ENCODE measurements around the gene GPR68.
"Not testable (repeated sequence)": the region's sequence is repeated elsewhere in the genome, so short reads cannot be mapped to it uniquely, and the experiment has no call there.

Gene GPR68

DNA sequence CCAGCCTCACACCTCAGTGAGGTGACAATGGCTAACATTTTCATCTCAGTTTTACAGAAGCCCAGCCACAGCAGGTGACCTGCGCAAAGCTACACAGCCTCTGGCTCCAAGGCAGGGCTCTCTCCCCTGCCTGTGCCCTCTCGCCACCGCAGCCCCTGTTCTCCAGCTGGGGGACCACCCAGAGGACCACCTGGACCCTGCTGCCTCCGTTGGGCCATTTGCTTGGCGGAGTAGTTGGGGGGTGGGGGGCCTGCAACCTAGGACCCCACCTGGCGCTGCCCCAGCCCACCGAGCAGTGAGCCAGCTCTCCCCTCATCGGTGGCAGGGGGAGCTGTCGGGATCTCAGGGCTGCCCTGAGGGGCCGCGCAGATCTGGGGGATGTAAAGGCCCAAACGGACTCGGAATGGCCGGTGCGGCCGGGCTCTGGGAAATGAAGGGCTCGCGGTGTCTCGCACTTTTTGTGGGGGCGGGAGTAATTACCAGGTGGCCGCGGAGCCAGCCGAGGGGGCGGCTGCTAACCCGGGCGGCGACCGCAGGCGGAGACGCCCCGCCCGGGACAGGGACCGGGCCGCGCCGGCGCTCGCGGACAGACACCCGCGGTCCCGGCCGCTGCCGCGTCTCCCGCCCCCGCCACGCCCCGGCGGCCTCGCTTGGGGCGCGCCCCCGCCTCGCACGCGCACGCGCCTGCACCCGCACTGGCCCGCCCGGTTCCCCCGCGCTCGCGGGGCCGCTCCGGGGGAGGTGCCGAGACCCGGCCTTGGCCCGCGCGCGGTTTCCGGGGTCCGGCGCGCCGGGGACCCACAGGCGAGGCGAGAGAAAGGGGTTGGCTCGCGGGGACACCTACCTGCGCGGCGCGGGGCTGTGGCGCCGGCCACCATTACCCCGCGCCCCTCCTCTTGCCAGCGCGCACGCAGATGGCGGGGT, 8.6 kb upstream of the GPR68 start:
- DNase-seq = peak; percentile 68

DNA sequence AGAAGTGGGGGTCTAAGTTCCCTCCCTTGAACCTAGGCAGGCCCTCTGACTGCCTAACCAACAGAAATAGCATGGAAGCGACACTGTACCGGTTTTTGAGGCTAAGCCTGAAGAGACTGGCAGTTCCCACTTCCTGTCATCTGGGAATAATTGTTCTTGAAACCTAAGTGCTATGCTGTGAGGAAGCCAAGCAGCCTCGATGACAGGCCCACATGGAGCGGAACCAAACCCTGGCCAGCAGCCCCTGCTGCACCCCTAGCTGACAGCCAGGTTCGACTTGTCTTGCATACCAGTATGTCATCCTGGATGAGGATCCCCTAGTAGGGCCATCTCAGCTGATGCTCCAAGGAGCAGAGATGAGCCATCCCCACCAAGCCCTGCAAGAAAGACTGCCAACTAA, 6.4 kb upstream of the GPR68 start:
- no peak for DNase-seq

DNA sequence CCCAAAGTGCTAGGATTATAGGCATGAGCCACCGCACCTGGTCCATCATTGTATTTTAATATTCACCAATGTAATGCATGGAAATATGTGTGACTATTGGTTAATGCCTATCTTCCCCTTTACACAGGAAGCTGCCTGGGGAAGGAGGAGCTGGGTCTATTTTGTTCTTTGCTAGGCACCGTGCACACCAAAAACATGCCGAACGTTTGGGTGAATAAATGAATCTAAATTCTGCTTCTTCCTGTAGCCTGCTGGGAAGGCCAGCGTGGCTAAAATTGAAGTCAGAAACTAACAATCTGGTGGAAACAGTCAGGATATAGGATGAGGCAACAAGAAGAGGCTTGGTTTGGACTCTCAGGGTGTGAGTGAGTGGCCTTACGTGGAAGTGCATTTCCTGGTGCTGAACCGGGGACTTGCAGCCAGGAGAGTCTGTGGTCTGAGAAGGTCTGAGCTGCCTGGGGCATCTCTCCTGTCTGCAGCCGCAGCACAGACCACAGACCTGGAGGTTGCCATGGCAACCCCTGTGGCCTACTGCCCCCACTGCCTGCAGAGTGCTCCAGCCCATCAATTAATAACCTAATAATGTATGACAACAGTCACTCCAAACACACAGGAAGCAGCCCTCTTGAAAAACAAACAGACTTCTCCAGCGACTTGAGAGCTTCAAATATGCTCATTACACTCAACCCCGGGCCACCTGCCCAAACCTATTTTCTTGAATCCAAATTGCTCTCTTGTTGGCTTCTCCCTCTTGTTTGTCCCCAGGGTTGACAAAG, 5.5 kb upstream of the GPR68 start:
- peak; percentile 72 for DNase-seq

DNA sequence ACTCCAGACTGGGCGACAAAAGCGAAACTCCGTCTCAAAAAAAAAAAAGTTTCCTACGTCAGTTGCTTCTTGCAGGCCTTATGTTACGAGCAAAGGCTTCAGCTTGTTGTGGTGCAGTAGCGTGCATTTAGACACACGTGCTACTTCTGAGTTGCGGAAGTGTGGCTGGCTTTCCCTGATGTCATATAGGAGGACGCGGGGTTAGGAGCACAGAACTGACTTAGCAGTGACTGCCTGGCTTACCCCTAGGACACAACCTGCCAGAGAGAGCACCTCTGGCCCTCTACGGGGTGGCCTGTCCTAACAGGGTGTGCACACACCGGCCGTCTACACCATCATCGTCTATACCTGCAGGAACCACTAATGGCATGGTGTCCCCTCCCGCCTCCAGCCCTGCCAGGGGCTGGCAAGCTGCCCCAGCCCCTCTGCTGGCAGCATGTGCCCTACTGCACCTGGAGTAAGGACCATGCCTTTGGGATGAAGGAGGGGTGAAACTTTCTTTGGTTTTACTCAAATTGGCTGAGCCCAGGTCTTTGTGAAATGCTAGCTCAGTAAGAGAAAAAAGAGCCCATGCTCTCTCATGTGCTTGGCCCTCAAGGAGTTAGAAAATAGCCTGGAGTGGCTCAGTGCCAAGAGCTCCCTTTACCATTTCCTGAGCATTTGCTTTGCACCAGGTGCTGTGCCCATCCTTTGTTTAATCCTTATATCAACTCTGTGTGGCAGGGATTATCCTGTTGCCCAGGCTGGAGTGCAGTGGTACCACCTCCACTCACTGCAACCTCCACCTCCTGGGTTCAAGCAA, 1.7 kb upstream of the GPR68 start:
- peak; percentile 88 for DNase-seq

DNA sequence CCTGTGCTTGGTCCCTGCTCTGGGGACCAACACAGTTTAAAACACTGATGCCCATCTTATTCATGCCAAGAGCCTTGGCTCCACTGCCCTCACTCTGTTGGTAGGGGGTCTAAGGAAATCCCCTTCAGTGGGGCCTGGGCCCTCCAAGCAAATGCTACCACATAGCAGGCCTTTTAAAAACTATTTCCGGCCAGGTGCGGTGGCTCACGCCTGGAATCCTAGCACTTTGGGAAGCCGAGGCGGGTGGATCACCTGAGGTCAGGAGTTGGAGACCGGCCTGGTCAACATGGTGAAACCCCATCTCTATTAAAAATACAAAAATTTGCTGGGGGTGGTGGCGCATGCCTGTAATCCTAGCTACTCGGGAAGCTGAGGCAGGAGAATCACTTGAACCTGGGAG, 1.1 kb upstream of the GPR68 start:
- DNase-seq = not testable (repeated sequence)

DNA sequence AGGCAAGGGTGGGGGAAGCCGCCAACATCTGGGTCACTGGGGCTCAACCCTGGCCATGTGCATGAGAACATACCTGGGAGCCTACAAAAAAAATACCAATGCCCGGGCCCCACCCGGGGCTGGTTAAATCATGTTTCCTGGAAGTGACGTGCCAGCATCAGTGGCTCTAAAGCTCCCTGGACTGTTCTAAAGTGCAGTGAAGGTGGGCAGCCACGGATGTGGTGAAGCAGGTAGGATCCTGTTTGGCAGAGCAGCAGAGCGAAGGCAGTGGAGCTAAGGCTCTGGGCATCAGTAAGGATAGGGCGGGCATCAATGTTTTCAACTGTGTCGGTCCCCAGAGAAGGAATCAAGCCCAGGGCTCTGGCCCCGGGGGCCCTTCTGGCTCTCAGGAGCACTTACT, 525 bp upstream of the GPR68 start:
- DNase-seq = peak; percentile 87

DNA sequence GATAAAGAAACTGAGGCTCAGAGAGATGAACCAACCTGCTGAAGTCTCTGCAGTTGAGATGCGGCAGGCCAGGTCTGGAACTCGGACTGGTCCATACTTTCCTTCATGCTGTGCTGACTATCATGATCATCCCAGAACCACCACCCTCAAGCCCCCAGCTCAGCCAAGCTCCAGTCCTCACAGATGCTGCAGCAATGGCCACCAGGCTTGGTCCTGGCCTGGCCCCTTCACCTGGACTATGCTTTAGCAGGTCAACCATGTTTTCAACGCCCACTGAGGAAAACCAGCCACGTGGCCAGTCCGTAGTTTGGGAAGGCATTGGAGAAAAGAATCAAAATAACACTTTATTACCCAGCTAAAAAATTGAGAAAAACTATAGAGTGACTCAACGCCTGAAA, 1.4 kb downstream of the GPR68 start:
- DNase-seq = no peak

DNA sequence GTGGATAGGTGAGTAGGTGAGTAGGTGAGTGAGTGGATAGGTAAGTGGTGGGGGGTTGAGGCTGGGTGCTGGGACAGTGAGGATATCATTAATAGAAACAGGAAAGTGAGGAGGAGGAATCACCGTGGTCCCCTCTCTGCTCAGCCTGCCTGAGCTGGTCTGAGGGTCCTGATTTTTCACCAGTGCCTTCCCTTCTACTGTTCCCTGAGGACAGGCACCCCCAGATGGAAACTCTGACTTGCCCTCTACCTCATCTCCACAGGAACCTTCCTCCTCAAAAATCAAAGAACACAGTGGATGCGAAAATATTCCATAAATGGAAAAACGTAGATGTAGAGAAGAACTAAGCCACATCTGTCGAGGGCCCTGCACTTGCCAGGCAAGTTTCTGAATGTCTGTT, 1.9 kb downstream of the GPR68 start:
- DNase-seq = no peak

DNA sequence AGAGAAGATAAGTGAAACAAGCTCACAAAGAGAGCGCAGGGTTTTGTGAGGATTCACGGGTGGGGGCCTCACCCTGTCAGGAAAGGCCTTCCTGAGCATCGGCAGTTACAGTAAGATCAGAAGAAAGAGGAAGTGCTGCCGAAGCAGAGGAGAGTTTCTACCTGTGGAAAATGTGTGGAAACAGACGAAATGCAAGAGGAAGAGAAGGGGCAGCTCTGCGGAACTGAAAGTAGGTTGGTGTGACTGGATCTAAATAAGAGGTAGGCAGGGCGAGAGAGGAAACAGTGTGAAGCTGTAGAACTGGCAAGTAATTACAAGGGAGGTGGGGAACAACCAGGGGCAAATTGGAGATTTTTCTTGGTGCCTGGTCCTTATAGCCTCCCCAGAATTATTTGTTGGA, 2.6 kb downstream of the GPR68 start:
- DNase-seq = peak; percentile 58

DNA sequence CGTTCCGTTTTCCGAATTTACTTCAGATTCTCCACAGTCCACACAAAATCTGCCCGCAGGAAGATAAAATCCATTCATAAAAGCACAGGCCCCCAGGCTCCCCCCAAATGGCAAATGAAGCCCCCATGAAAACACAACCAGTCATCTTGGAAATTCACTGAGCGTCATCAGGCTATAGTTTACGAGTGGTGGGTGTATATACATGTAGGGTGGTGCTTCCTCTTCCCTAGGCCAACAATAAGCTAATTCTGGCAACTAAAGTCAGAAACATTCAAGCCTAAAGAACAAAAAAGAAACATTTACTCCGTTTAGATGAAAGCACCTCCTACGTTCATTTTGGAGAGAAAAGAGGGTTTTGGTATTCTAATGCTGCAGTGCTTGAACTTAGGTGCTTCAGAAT, 5.8 kb downstream of the GPR68 start:
- DNase-seq = no peak

DNA sequence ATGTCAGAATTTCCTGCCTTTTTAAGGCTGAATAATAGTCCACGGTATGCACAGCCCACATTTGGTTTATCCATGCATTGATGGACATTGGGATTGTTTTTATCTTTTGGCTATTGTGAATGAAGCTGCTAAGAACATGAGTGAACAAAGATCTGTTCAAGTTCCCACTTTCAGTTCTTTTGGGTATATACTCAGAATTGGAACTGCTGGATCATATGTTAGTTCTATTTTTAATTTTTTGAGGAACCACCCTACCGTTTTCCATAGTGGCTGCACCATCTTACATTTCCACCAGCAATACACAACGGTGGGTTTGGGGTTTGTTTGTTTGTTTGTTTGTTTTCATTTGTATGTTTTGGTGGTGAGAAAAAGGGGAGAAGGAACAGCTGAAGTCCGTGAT, 6.4 kb downstream of the GPR68 start:
- no peak for DNase-seq

DNA sequence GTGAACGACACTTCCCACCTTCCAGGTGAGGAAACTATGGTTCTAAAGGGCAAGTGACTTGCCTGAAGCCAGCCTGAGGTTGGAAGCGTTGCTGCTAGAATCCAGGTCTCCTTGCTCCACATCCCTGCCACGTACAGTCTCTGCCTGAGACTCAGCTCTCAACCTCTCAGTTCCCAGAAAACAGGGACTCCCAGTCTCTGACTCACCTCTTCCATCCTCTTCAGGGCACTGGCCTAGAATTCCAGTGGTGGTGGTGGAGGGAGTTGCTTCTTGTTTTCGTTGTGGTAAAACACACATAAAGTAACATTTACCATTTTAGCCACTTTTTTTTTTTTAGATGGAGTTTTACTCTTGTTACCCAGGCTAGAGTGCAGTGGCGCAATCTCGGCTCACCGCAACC, 7.3 kb downstream of the GPR68 start:
- no peak for DNase-seq

DNA sequence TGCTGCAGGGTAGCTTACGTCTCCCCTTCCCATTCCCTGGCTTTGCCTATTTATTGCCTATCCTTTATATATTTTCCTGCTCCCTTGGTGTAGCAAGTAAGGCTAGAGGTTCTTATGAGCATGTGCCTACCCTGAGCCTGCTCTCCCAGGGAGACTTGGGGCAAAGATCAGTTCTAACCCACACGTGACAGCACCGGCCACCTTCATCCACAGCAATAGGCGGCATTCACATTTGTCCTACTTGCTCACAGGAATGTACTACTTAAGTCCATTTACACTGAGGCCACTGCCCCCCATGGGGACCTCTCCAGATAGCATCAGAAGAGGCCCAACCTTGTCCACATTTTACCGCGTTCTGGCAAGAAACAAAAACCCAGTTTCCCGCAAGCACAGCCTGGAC, 8.7 kb downstream of the GPR68 start:
- DNase-seq = no peak

DNA sequence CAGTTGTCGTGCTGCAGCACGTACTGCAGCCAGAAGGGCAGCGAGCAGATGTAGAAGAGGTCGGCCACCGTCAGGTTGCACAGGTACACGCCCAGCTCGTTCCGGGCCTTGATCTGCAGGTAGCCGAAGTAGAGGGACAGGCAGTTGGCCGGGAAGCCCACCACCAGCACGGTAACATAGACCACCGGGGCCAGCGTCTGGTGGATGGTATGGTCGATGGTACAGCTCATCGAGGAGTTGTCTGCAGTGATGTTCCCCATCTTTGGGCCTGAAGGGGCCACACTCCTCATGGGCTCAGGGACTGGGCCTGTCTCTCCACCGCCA, 9.8 kb downstream of the GPR68 start:
- no peak for DNase-seq

DNA sequence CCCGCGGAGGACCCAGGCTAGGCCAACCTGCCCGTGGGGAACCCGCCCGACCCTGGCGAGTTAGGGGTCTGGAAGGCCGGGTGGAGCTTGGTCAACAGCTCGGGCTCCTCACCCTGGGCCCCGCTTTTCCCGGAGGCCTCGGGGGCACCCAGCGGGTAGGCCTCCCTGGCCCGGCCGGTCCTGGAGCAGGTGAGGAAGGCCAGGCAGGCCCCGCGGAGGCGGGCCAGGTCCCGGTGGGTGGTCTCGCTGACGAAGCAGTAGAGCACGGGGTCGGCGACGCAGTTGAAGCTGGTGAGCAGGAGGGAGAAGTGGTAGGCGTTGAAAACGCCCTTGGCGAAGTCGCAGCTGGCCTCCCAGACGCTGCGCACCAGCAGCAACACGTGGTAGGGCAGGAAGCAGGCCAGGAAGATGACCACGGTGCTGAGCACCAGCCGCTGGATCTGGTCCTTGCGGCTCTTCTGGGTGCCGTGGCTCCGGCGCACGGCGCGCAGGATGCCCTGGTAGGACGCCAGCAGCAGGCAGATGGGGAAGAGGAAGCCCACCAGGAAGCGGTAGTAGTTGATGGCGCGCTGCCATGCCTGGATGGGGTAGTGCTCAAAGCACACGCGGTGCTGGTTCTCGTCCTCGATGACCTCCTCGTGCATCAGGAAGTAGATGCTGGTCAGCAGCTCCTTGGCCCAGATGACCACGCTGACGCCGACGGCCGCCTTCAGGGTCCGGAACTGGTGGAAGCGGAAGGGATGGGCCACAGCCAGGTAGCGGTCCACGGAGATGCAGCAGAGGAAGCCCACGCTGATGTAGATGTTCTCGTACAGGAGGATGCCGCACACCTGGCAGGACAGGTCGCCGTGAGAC, 10.3 kb downstream of the GPR68 start:
- no peak for DNase-seq

DNA sequence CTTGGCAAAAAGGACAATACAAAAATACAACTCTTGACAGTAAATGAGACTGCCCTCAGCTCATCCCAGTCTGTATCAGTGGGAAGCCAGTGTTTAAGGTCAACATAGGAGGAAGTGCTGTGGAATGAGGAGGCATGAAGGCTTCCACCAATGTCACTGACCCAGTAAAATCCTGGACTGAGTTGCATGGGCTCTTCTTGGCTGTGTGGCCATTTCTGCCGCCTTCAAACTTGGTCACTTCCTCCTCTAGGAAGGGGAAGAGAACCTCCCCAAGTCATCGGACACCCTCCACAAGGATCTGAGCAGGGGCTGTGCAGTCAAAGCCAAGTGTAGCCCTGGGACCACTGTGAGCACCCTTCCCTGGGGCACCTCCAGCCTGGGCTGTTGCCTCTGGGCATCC, 11.9 kb downstream of the GPR68 start:
- DNase-seq = no peak

DNA sequence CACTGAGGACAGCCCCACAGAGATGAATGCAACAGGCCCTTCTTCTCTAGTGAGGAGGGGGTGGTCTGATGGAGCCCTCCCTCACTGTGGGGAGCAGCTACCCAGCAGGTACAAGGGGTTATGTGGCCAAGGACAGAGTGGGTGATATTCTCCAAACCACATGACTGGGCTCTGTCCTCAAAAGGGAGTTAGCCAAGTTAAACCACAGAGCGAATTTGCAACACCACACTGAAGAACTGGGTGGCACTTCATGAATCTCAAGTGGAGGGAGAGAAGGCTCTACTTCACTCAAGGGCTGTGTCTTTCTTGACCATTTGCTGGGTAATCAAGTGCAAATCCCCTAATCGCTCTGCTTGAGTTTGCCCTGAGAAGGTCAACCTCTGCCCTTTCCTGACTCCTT, 12.5 kb downstream of the GPR68 start:
- no peak for DNase-seq

DNA sequence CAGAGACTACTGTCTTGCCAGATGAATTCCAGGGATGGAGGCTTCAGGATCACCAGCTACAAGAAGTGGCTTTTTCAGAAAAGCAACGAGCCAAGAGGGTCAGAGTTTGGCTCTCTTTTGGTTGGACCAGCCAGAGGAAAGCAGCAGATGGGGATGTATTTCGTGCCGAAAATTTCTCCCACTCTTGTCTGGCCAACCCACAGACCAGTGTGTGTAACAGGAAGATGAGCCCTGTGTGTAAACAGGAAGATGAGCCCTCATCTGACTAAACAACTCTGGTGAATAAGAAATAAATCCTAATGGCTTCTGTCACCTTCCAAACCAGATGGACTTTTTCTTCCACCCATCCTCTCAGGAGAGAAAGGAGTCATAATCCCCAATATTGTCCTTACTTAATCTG, 13.1 kb downstream of the GPR68 start:
- DNase-seq = peak; percentile 39

DNA sequence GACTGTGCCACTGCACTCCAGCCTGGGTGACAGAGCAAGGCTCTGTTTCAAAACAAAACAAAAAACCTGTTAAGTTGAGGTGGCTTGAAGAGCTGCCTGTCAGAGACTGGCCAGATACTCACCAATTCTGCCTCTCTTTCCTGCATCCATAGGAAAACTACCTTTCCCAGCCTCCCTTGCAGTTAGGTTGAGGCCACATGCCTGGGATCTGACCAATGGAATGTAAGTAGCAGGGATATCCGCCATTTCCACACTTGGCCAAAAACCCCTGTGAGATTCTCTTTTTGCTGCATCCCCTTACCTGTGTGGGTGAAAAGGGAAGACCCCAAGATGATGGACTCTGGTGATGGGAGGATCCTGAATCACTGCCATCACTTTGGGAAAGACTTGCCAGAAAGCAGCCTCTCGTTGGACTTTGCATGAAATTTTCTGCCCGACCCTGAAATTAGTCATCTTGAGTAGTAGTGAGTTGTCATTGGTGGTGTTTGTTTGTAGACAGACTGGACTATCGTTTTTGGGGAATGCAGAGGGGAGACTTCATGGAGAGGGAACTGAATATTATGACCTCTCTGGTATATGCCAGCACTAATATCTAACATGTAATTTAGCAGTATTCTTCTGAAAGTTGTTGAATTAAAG, 14.0 kb downstream of the GPR68 start:
- DNase-seq = no peak

DNA sequence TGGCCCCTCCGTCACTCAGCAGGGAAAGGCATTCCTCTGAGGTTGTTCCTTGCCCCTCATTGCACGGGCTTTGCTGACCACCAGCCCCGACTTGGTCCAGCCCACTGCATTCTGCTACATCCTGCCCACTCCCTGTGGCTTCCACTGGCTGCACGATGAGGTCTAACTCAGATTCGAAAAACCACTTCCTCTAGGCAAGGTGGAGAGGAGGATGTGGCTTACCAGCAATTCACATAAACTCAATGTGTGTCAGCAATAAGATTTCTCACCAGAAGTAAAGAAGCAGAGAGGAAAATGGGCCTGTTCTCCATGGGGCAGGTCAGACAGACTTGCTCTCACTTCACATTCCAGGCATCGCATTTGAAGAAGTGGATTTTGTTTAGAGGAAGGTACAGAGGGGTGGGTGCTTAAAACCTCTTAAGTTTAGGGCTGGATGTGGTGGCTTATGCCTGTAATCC, 14.7 kb downstream of the GPR68 start:
- peak; percentile 83 for DNase-seq

DNA sequence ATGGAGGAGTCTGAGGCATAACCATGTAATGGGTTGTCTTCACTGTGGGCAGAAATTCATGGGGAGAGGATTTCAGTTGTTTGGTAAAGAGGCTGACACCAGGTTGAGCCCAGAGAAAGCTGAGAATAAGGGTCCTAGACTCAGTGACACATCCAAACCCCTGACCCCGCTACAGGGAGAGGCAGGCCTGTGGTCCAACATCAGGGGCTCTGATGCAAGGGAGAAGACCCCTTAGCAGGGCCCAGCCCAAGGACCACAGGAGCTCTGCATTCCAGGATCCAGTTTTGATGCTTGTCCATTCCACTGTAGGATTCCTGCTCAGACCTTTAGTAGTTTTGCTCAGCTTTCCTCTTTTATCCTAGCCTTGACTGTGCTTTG, 15.5 kb downstream of the GPR68 start:
- no peak for DNase-seq
